ENCODE measurements around the gene SEMA4G. TPM values are rescaled to one million over a fixed set of nuclear protein-coding genes. Genes with fewer than 3 reads are reported as not detected.

SEMA4G gene
- total and polyA plus RNA-seq, 2 of the 13 experiments (the other 11 are each of a cell fraction or from before 2014, with no cell fraction given), result 46.2 to 207 TPM

- TF ChIP-seq ARID4A (CRISPR knock-in tag; IDR thresholded peaks at IDR 0.05; ENCODE audit: borderline replicate concordance) (no peak), ZNF512 (CRISPR knock-in tag; IDR thresholded peaks at IDR 0.05) (no peak), ZBTB7B (CRISPR knock-in tag; IDR thresholded peaks at IDR 0.05) (peak; percentile 55), SKIL (CRISPR knock-in tag; IDR thresholded peaks at IDR 0.05; ENCODE audit: borderline replicate concordance) (no peak), ZFP36L2 (CRISPR knock-in tag; IDR thresholded peaks at IDR 0.05) (no peak), ISX (CRISPR knock-in tag; conservative IDR thresholded peaks at IDR 0.05) (no peak), DNMT3B (CRISPR knock-in tag; conservative IDR thresholded peaks at IDR 0.05) (0 out of 2 replicates have a peak, but pooled peaks have one; percentile 22), ETV5 (CRISPR knock-in tag; IDR thresholded peaks at IDR 0.05; ENCODE audit: borderline replicate concordance) (0 out of 2 replicates have a peak, but pooled peaks have one; percentile 17), SRY (CRISPR knock-in tag; IDR thresholded peaks at IDR 0.05) (no peak), ZNF646 (CRISPR knock-in tag; IDR thresholded peaks at IDR 0.05) (0 out of 2 replicates have a peak, but pooled peaks have one; percentile 62), HDAC2 (CRISPR knock-in tag; IDR thresholded peaks at IDR 0.05) (peak; percentile 72), ESRRA (CRISPR knock-in tag; IDR thresholded peaks at IDR 0.05; ENCODE audit: low read depth) (no peak), TP53 (CRISPR knock-in tag; conservative IDR thresholded peaks at IDR 0.05) (no peak), ZSCAN21 (CRISPR knock-in tag; IDR thresholded peaks at IDR 0.05; ENCODE audit: borderline replicate concordance) (no peak)
Observed at GRCh38 chr10:101012525-101013364, 43.4 kb downstream of the SEMA4G start (continued).
